Limb (tissue), 2 donors: ENCODE results near the gene P3H4.
"Not testable (repeated sequence)": the region's sequence is repeated elsewhere in the genome, so short reads cannot be mapped to it uniquely, and the experiment has no call there.

ENCODE experiments used
- DNase-seq, 2 donors: peaks; one replicate each; pipeline ENCODE4 v3.0.0-alpha.2; 2016; ENCODE audit errors: extremely low spot score in 2 of 2

P3H4 gene, protein sequence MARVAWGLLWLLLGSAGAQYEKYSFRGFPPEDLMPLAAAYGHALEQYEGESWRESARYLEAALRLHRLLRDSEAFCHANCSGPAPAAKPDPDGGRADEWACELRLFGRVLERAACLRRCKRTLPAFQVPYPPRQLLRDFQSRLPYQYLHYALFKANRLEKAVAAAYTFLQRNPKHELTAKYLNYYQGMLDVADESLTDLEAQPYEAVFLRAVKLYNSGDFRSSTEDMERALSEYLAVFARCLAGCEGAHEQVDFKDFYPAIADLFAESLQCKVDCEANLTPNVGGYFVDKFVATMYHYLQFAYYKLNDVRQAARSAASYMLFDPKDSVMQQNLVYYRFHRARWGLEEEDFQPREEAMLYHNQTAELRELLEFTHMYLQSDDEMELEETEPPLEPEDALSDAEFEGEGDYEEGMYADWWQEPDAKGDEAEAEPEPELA

DNA sequence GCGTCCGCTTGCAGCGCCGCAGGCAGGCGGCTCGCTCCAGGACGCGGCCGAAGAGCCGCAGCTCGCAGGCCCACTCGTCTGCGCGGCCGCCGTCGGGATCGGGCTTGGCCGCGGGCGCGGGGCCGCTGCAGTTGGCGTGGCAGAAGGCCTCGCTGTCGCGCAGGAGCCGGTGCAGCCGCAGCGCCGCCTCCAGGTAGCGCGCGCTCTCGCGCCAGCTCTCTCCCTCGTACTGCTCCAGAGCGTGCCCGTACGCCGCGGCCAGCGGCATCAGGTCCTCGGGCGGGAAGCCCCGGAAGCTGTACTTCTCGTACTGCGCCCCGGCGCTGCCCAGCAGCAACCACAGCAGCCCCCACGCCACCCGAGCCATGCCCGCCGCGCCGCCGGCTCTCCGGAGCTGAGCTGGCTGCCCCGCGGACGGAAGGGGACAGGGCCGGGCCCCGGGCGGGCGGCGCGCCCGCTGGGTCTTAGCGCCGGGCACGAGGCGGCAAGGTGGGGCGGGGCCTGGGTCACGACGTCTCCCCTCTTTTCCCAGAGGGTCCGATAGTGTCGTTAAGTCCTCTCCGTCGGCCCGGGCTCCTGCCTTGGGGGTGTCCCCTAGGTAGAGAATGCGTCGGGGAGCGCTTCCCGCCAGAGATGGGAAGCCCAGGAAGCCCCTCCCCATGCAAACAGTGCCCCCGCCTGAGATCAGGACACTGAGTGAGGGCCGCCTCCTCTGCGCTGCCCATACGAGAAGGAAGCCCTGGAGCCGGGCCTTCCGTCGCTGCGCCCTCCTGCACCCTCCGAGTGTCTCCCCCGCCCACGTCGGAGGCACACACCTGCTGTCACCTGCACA, at the start of gene P3H4:
Gene P3H4, minus strand, starts transcription at position 401 of the 832 bp plus-strand sequence. Its CDS starts 34 bp downstream, at position 367.
- peak; percentile 74 to 91 for DNase-seq

DNA sequence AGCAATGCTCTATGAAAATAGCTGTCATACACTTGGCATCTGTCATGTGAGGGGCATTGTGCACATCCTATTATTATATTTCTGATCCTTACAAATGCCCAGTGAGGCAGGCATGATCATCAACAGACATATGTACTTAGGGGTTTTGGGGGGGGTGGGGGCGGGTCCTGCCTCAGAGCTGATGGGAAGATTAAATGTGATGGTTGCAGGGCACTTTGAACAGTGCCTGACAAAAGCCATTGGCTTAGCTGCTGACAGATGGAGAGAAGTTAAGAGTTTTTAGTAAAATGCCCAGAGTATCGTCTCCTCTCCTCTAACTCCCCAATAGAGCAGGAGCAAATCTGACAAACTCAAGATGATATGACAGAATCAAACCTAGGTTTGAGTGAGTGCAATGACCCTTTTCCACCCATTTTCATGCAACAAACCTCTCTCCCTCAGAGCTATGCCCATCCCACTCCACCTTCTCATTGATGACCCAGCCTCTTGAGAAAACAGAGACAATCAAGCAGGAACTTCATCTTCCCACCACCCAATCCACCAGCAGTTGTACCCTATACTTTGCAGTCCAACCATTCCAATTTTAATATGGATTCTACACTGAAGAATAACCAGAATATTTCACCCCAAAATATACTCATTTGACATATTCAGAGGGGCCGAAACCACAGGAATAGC, 48.6 kb upstream of the P3H4 start:
- no peak for DNase-seq

DNA sequence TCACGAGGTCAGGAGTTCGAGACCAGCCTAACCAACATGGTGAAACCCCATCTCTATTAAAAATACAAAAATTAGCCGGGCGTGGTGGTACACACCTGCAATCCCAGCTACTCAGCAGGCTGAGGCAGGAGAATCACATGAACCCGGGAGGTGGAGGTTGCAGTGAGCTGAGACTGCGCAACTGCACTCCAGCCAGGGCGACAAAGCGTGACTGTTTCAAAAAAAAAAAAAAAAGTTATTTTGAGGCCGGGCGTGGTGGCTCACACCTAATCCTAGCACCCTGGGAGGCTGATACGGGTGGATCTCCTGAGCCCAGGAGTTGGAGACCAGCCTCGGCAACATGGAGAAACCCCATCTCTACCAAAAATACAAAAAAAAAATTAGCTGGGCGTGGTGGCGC, 39.6 kb upstream of the P3H4 start:
- not testable (repeated sequence) for DNase-seq

DNA sequence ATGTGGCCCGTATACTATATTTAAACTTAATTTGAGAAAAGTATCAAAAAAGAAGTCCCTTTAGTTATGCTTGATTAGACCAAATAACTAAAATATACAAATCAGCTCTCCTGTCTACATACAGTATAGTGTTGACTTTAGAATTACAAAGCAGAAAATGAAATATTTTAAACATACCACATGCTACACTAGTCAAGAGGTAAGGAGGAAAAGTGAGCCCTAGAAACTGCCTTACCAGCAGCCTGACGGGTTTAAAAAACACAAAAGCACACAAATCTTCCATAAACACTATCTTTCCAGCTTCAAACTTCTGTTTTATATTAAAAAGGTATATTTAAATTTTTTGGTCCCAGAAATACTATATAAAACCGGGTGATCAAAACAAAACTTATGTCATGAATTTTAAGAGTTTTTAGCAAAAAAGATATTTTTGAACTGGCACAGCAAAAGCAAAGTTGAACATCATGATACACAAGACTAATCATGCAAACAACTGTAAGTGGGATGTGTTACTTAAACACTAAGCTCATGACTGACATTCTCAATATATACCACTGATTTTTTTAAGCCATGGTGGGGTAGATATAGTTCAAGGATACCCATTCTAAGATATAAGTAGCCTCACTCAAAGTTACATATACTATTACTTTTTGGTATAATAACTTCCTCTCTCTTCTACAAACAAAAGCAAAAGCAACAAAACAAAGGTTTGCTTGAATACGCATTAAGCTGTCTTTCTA, 37.7 kb upstream of the P3H4 start:
- no peak for DNase-seq

DNA sequence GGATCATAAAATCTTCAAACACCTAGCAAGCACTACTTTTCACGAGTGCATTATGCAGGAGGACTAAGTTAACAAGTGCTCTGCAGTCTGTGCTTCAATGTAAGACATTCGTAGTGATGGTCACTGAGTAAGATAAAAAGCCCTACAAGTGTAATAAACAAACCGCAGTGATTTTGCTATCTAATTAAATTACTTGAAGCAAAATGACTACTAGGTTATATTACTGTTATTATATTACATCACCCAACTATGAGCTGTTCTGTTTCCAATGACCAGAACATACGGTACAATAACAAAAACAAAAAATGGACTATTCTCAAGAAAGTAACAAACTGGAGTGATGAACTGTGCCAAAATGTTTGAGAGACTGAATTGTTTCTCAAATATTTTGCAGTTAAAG, 37.0 kb upstream of the P3H4 start:
- no peak for DNase-seq

DNA sequence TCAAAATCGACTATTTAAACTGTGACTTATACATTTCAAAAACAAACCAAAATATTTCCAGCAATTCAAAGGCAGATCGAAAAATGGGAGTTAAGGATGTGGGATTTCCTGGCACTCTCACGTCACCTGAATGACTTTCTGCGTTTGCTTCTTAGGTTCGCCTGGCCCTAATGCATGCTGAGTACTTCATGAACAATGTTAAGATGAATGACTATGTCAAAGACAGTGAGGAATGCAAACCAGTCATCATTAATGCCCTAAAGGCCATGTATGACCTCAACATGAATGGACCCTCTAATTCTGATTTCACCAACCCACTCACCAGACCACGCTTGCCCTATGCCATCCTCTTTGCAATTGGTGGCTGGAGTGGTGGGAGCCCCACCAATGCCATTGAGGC, 33.2 kb upstream of the P3H4 start:
- DNase-seq = no peak

DNA sequence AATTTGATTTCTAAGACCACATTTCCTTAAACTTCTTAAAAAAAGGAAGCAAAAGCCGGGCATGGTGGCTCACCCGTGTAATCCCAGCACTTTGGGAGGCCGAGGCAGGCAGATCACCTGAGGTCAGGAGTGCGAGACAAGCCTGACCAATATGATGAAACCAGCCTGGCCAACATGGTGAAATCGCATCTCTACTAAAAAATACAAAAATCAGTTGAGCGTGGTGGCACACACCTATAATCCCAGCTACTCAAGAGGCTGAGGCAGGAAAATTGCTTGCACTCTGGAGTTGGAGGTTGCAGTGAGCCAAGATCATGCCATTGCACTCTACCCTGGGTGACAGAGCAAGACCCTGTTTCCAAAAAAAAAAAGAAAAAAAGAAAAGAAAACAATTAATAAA, 29.0 kb upstream of the P3H4 start:
- DNase-seq = not testable (repeated sequence)

DNA sequence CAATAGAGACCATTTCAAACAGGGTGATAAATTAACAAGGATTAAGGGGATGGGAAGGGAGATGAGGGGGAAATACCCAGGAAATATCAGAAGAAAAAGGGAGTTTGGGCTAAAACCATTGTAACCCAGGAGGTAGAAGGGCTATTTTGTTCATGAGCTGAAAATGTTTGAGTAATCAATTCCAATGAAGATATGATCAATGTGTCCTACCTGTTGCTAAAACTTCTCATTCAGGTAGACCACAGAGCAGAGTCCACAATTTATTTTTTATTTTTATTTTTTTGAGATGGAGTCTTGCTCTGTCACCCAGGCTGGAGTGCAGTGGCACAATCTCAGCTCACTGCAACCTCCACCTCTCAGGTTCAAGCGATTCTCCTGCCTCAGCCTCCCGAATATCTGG, 27.7 kb upstream of the P3H4 start:
- not testable (repeated sequence) for DNase-seq

DNA sequence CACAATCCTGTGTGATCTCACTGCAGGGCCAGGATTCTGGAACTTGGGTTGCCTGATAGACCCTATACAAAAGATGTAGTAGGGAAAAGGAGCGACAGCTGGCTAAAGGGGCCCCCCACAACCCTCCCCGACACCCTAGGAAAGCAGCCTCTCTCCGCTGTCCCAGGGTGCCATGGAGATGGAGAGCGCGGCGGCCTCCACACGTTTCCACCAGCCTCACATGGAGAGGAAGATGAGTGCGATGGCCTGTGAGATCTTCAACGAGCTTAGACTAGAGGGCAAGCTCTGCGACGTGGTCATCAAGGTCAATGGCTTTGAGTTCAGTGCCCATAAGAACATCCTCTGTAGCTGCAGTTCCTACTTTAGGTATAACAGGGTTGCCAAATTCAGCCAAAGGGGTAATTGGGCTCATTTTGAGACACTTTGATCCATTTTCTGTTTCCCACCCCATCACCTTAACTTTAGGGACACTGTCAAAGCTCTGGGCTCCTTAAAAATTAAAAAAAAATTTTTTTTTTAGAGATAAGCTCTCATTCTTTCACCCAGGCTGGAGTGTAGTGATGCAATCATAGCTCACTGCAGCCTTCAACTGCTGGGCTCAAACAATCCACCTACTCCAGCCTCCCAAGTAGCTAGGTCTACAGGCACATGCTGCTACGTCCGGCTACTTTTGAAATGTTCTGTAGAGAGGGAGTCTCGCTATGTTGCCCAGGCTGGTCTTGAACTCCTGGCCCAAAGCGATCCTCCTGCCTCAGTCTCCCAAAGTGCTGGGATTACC, 26.2 kb upstream of the P3H4 start, which contains the start of gene KLHL10:
Gene KLHL10, plus strand, starts transcription at position 65 of the 778 bp plus-strand sequence. Its CDS starts 108 bp downstream, at position 173.
- no peak for DNase-seq

DNA sequence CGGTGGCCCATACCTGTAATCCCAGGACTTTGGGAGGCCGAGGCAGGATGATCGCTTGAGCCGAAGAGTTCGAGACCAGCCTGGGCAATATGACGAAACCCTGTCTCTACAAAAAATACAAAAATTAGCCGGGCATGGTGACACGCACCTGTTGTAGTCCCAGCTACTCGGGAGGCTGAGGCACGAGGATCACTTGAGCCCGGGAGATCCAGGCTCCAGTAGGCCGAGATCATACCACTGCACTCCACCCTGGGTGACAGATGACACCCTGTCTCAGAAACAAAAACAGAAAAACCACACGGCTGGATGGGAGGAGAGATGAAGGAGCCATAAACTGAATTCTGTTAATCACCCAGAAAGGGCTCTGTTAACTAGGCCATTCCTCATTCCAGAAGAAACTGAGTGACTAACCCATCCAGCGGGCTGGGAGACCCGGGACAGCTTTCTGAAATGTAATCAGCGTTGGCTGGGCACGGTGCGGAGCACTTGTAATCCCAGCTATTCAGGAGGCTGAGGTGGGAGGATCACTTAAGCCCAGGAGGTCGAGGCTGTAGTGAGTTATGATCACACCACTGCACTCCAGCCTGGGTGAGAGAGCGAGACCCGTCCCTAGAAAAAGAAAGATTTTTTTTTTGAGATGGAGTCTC, 24.9 kb upstream of the P3H4 start:
- no peak for DNase-seq

DNA sequence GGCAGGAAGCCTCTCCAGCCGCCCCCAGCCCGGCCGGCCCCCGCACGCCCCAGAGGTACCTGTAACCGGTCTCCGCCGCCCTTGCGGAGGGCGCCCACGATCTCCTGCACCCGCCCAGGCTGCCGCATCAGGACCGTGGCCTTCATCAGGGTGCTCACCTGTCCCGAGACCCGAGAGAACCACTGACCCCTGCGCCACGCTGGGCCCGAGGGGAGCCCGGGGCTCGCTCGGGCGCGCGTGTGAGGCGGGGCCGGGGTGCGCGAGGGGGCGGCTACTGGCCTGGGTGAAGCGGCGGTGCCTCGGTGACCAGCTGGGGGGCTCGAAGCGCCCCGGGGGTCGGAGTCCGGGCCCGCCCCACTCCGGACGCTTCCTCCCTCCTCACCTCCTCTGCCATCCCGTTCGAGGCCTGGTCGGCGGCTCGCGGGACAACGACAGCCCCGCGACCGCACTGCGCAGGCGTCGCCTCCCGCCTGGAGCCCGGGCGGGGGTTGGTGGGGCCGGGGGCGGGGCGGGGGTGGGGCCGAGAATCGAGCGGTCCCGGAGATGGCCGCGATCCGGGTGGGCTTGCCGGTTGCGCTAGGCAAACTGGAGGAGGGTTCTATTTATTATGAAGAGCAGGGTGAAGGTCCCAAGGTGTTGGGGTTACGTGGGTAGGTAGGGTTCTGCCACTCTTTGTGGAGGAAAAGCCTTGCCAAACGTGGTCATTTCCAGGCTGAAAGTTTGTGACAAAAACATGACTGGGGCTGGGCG, 24.2 kb upstream of the P3H4 start, which contains the start of gene NT5C3B:
Gene NT5C3B, minus strand, starts transcription at position 433 of the 750 bp plus-strand sequence. Its CDS starts 39 bp downstream, at position 394.
- DNase-seq = peak; percentile 61 to 88

DNA sequence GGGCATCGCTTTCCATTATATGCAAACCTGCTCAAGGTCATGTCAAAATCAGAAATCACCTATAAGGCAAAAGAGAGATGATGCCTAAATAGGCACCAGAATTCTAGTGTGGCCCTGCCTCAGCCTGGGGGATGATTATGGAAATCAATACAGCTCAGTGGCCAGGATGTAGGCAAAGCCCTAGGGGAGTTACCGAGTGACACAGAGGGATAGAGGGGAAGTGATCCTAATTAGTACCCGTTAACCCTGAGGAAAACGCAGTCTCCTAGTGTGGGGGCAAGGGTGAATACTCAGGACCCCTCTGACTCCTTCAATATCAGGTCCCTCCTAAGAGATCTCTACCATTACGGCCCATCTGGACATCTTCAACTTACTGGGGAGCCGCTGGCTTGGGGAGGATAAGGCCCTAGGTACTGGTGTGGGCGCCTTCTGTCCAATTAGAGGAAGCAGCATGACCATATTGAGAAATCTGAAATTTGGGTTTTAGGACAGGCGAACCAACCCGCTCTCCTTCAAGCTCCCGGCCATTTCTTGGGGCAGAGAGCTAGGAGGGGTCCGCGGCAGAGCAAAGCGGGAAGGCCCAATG, 23.6 kb upstream of the P3H4 start:
- DNase-seq = no peak

DNA sequence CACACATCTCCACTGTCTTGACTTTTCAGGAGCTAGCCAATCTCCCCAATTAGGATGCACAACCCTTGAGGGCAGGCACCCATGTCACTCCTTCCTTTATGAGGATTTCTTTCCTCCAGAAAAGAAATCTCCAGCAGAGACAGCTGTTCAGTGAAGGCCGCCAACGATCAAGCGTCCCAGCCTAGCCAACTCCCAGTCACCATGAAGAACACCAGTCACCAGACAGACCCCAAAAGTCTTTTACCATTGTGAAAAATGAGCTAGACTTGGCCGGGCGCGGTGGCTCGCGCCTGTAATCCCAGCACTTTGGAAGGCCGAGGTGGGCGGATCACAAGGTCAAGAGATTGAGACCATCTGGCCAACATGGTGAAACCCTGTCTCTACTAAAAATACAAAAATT, 18.2 kb upstream of the P3H4 start:
- not testable (repeated sequence) for DNase-seq

DNA sequence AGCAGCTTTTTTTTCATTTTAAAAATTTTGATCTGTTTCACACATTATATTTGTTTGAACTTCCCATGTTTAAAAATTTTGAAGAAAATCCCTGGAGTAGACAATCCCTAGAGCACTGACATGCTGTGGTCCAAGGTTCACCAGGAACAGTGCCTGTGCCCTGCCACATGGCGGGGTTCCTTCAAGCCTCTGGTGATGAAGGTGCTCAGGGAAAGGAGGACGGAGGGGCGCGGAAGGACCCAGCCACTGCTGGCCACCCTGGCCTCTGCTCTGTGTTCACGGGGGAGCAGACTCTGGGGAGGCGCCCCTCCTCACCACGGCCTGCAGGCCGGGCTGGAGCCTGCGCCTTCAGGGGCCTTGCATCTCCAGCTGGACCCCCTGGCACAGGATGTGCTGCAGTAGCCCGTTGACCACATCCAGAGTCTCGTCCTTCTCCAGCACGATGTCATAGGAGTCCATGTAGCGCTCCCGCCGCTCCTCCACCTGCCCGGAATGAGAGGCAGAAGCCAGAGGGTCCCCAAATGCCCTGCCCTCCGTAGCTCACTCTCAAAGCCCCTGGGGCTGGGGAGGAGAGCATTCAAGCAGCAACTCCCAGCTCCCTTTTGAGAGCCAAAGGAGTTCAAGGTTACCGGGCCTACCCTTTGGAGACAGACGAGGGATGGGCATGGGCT, 13.6 kb upstream of the P3H4 start:
- no peak for DNase-seq

DNA sequence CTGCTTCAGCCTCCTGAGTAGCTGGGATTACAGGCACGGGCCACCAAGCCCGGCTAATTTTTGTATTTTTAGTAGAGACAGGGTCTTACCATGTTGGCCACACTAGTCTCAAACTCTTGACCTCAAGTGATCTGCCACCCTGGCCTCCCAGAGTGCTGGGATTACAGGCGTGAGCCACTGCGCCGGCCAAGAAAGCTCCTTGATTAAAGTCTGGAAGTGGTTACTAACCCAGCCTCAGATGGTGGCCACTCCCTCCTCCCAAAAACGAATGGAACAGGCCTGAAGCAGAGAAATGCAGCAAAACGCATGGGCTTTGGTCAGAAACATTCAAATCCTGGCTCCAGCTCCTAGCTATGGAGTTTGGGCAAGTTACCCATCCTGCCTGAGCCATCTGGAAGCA, 12.3 kb upstream of the P3H4 start:
- DNase-seq = no peak

DNA sequence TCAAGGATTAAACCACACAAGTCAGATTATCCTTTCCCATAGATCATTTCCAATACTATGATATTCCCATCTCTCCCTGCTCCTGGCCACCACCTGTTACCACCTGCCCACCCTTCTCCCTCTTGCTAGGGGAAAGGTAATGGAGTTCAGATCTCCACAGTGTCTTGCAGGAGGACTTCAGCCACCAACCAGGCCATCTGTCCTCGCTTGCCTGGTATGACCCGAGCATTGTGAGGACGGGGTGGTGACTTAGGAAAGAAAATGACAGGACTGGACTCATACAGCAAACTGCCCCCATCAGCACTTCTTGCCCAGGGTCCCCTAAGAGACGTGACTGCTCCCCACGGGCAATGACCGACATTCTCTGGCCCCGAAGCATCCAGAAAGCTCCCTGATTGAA, 11.8 kb upstream of the P3H4 start:
- no peak for DNase-seq

DNA sequence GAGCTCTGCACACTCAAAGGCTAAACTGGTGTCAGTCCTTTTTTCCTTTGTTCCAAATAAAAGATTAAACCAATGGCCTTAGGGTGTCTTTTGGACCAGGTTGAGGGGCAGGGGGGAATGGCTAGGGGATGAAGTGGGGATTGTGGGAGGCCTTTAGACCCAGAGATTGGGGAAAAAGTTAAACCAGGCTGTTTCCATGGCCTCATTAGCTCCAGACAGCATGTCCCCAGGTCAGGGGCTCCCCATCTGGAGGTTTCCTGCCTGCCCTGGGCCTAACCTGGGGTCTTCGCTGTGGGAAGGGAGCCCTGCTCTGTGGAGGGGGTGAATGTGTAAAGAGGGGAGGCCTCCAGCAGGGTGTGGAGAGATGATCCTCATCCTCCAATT, 11.4 kb upstream of the P3H4 start:
- no peak for DNase-seq
